Measurements from ENCODE around the gene ESPNL. TPM values are rescaled to one million over a fixed set of nuclear protein-coding genes. Genes with fewer than 3 reads are reported as not detected.

ESPNL gene
- total RNA-seq, 1 donor from 2014 or later = 0.40 TPM

DNA sequence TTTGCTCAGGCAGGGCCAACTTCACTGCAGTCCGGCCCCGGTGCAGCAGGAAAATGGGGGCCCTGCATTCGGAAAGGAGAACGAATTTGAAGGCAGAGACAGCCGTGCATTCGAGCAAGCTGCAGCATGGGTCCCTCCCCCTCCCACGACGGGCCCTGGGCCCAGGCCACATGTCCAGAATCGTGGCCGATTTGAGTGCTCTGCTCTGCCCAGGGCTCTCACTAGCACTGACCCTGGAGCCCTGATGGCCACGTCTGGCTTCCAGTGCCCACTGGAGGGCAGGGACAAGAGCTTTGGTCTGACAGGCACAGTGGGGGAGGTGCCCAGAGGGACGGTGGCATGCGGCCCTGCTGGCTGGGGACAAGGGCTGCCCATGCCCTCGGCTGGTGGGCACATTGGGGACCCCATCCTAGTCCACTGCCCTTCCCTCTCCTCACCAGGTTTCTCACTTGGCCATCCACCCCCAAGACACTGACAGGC, 23.9 kb downstream of the ESPNL start:
- no peaks in the 10 kb centered on the region for H3K27me3 Mint-ChIP-seq (ENCODE audit: low read depth)

DNA sequence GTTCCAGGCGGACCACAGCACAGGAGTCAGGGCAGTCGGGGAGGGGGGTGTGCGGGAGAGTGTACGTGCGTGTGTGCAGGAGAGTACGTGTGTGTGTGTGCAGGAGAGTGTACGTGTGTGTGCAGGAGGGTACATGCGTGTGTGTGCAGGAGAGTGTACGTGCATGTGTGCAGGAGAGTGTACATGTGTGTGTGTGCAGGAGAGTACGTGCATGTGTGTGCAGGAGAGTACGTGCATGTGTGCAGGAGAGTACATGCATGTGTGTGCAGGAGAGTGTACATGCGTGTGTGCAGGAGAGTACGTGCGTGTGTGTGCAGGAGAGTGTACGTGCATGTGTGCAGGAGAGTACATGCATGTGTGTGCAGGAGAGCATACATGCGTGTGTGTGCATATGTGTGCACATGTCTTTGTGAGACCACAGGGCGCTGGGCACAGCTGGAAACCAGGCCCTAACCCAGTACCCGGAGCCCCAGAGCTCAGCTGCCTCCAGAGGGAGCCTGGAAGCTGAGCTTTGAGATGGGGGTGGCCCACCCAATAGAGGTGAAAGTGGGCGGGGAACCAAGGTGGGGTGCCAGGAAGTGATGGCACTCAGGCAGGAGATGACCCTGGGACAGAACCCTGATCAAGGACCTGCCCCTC, 24.5 kb downstream of the ESPNL start:
- Mint-ChIP-seq H3K4me1 (no peaks in the 10 kb centered on the region), H3K27ac (ENCODE audit: unreplicated experiment) (no peak overlapping the region), H3K27me3 (ENCODE audit: low read depth) (no peaks in the 10 kb centered on the region), H3K9me3 (no peaks in the 10 kb centered on the region), H3K36me3 (ENCODE audit: low read depth) (no peaks in the 10 kb centered on the region), H3K4me3 (no peak overlapping the region)
- TF ChIP-seq, protein P1, sequence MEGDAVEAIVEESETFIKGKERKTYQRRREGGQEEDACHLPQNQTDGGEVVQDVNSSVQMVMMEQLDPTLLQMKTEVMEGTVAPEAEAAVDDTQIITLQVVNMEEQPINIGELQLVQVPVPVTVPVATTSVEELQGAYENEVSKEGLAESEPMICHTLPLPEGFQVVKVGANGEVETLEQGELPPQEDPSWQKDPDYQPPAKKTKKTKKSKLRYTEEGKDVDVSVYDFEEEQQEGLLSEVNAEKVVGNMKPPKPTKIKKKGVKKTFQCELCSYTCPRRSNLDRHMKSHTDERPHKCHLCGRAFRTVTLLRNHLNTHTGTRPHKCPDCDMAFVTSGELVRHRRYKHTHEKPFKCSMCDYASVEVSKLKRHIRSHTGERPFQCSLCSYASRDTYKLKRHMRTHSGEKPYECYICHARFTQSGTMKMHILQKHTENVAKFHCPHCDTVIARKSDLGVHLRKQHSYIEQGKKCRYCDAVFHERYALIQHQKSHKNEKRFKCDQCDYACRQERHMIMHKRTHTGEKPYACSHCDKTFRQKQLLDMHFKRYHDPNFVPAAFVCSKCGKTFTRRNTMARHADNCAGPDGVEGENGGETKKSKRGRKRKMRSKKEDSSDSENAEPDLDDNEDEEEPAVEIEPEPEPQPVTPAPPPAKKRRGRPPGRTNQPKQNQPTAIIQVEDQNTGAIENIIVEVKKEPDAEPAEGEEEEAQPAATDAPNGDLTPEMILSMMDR (conservative IDR thresholded peaks at IDR 0.05) = no peak
- no peak for DNase-seq (ENCODE audit: low read depth, low spot score)

More for the DNA sequence above, 23.9 kb downstream of the ESPNL start:
- Mint-ChIP-seq H3K27ac (ENCODE audit: unreplicated experiment) (no peak overlapping the region), H3K9me3 (no peaks in the 10 kb centered on the region), H3K4me3 (no peak overlapping the region), H3K36me3 (ENCODE audit: low read depth) (no peaks in the 10 kb centered on the region), H3K4me1 (no peaks in the 10 kb centered on the region)
- no peak for DNase-seq (ENCODE audit: low read depth, low spot score)
- TF ChIP-seq, protein P1 (conservative IDR thresholded peaks at IDR 0.05) = no peak

DNA sequence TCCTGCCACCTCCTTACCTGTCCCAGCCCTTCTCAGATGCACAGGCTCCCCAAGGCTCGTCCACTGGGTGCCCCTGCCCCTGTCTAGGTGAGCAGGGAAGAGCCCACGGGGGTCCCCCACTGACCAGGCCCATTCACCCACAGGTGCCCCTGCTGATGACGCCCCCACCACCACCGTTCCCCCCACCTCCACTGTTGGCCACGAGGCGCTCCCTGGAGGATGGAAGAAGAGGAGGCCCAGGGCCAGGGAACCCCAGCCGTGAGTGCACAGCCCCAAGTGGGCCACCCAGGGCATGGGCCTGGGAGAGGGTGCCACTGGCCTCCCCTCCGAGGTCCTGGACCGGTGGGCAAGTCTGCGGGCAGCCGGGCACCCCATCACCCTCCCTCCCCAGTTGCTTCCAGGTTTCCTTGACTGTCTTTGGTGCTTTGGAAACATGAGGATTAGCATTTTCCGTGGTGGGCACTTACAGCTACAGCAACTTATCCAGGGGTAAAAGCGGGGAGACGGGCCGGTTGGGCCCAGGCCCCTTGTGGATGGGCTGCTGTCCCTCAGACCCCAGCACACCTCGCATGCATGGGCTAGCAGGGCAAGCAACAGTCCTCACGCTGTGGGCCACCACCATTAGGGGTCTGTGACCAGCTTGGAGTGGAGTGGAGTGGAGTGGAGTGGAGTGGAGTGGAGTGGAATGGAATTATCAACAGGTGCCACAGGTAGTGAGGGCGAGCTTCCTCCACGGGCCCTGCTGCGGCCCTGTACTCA, 25.2 kb downstream of the ESPNL start:
- H3K36me3 Mint-ChIP-seq (ENCODE audit: low read depth) = no peaks in the 10 kb centered on the region

GRCh38 chr2:238126338-238126737, 26.2 kb downstream of the ESPNL start:
- no peak overlapping the region for H3K27ac Mint-ChIP-seq (ENCODE audit: unreplicated experiment)
- no peaks in the 10 kb centered on the region for H3K36me3 Mint-ChIP-seq (ENCODE audit: low read depth)
- H3K4me1 Mint-ChIP-seq = no peaks in the 10 kb centered on the region
- no peaks in the 10 kb centered on the region for H3K9me3 Mint-ChIP-seq
- no peak for DNase-seq (ENCODE audit: low read depth, low spot score)
- H3K27me3 Mint-ChIP-seq (ENCODE audit: low read depth) = no peaks in the 10 kb centered on the region
- H3K4me3 Mint-ChIP-seq = no peak overlapping the region
- TF ChIP-seq, protein P1 (conservative IDR thresholded peaks at IDR 0.05) = no peak

More for the DNA sequence above, 25.2 kb downstream of the ESPNL start:
- no peak overlapping the region for H3K4me3 Mint-ChIP-seq
- H3K27me3 Mint-ChIP-seq (ENCODE audit: low read depth) = no peaks in the 10 kb centered on the region
- TF ChIP-seq, protein P1 (conservative IDR thresholded peaks at IDR 0.05) = no peak
- no peak overlapping the region for H3K27ac Mint-ChIP-seq (ENCODE audit: unreplicated experiment)
- DNase-seq (ENCODE audit: low read depth, low spot score) = no peak
- H3K4me1 Mint-ChIP-seq = no peaks in the 10 kb centered on the region
- H3K9me3 Mint-ChIP-seq = no peaks in the 10 kb centered on the region

DNA sequence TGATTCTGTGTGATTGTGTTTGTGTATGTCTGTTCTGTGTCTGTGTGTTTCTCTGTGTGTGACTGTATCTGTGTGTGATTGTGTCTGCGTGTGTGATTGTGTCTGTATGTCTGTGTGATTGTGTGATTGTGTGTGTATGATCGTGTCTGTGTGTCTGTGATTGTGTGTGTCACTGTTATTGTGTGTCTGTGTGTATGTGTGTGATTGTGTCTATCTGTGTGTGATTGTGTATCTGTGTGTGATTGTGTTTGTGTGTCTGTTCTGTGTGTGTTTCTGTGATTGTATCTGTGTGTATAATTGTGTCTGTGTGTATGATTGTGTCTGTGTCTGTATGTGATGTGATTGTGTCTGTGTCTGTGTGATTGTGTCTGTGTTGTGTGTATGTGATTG, 26.6 kb downstream of the ESPNL start:
- H3K27me3 Mint-ChIP-seq (ENCODE audit: low read depth) = no peaks in the 10 kb centered on the region
- H3K36me3 Mint-ChIP-seq (ENCODE audit: low read depth) = no peaks in the 10 kb centered on the region
- H3K27ac Mint-ChIP-seq (ENCODE audit: unreplicated experiment) = no peak overlapping the region
- TF ChIP-seq, protein P1 (conservative IDR thresholded peaks at IDR 0.05) = no peak
- no peaks in the 10 kb centered on the region for H3K9me3 Mint-ChIP-seq
- H3K4me3 Mint-ChIP-seq = no peak overlapping the region
- no peaks in the 10 kb centered on the region for H3K4me1 Mint-ChIP-seq
- DNase-seq (ENCODE audit: low read depth, low spot score) = no peak

Data from neural crest cell (in vitro differentiated cells).